ENCODE measurements around the gene GNG13.

GRCh38 chr16:819336-820043 lies 19.0 kb upstream of the GNG13 start:
- no peak for TF ChIP-seq POLR2A (IDR thresholded peaks at IDR 0.05; ENCODE audit: low read depth, low read length)
- TF ChIP-seq, protein P1, sequence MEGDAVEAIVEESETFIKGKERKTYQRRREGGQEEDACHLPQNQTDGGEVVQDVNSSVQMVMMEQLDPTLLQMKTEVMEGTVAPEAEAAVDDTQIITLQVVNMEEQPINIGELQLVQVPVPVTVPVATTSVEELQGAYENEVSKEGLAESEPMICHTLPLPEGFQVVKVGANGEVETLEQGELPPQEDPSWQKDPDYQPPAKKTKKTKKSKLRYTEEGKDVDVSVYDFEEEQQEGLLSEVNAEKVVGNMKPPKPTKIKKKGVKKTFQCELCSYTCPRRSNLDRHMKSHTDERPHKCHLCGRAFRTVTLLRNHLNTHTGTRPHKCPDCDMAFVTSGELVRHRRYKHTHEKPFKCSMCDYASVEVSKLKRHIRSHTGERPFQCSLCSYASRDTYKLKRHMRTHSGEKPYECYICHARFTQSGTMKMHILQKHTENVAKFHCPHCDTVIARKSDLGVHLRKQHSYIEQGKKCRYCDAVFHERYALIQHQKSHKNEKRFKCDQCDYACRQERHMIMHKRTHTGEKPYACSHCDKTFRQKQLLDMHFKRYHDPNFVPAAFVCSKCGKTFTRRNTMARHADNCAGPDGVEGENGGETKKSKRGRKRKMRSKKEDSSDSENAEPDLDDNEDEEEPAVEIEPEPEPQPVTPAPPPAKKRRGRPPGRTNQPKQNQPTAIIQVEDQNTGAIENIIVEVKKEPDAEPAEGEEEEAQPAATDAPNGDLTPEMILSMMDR (IDR thresholded peaks at IDR 0.05; ENCODE audit: extremely low read depth in 1 of 2, insufficient read depth in 1 of 2, low read depth in 1 of 2, low read length in 2 of 2): no peak
- TF ChIP-seq POLR2AphosphoS5 (IDR thresholded peaks at IDR 0.05; ENCODE audit: insufficient read depth, low read depth, low read length): no peak
- TF ChIP-seq GATA2 (IDR thresholded peaks at IDR 0.05; ENCODE audit: insufficient read depth, insufficient read length, low read depth, low read length): no peak
